GM23338 (cell line): ENCODE measurements around the gene BNIP2. TPM values are rescaled to one million over a fixed set of nuclear protein-coding genes. Genes with fewer than 3 reads are reported as not detected.

Experiments
- ATAC-seq: fragments of 200-7000 bp; cut with Tn5 transposase; 3 replicates; pipeline ENCODE4 v1.9.1; 2020
- DNase-seq: peaks from one replicate; pipeline ENCODE4 v3.0.0-alpha.2; 2015; ENCODE audit warnings: low spot score
- H2AFZ ChIP-seq: fragments of 200-600 bp; sonication (generic); 2 replicates; pipeline ENCODE4 v1.8.0; 2016; ENCODE audit warnings: antibody characterized with exemption, mild to moderate bottlenecking, moderate library complexity
- H3F3A ChIP-seq: fragments of 200-600 bp; sonication (generic); replicated peaks from 2 replicates; pipeline ENCODE4 v1.8.0; 2017; ENCODE audit warnings: antibody characterized with exemption, mixed run types, low read depth
- H3K27ac ChIP-seq: fragments of 200-600 bp; sonication (generic); 2 replicates; pipeline ENCODE4 v1.6.1; 2016; ENCODE audit warnings: low read depth
- H3K27me3 ChIP-seq: fragments of 200-600 bp; sonication (generic); 2 replicates; pipeline ENCODE4 v1.8.0; 2016; ENCODE audit warnings: mild to moderate bottlenecking, mixed run types, moderate library complexity; ENCODE audit not compliant: insufficient read depth
- H3K36me3 ChIP-seq: fragments of 200-600 bp; sonication (generic); 2 replicates; pipeline ENCODE4 v1.8.0; 2016; ENCODE audit warnings: mild to moderate bottlenecking; ENCODE audit not compliant: insufficient read depth
- H3K4me1 ChIP-seq: fragments of 200-600 bp; sonication (generic); 2 replicates; pipeline ENCODE4 v1.8.0; 2016; ENCODE audit warnings: mild to moderate bottlenecking, moderate library complexity; ENCODE audit not compliant: insufficient read depth
- H3K4me2 ChIP-seq: fragments of 200-600 bp; sonication (generic); 2 replicates; pipeline ENCODE4 v1.7.1; 2017; ENCODE audit warnings: mixed run types
- H3K4me3 ChIP-seq: fragments of 200-600 bp; sonication (generic); 2 replicates; pipeline ENCODE4 v1.6.1; 2016; ENCODE audit warnings: mixed run types
- H3K79me2 ChIP-seq: fragments of 200-600 bp; sonication (generic); replicated peaks from 2 replicates; pipeline ENCODE4 v1.8.0; 2017; ENCODE audit warnings: mild to moderate bottlenecking; ENCODE audit not compliant: insufficient read depth
- H3K9me2 ChIP-seq: fragments of 200-600 bp; sonication (generic); 2 replicates; pipeline ENCODE4 v1.8.0; 2017; ENCODE audit not compliant: insufficient read depth
- H4K20me1 ChIP-seq: fragments of 200-600 bp; sonication (generic); replicated peaks from 2 replicates; pipeline ENCODE4 v1.8.0; 2017; ENCODE audit warnings: mild to moderate bottlenecking; ENCODE audit not compliant: insufficient read depth
- H3K27ac Mint-ChIP-seq: 2 replicates; pipeline ENCODE4 v1.8.0; 2020; ENCODE audit warnings: inconsistent platforms, mild to moderate bottlenecking, moderate library complexity, mixed read lengths
- H3K27me3 Mint-ChIP-seq: 3 replicates; pipeline ENCODE4 v1.8.0; 2022; ENCODE audit warnings: low read depth, mild to moderate bottlenecking, moderate library complexity, mixed read lengths, inconsistent platforms; ENCODE audit not compliant: insufficient read depth, poor library complexity
- H3K36me3 Mint-ChIP-seq: 3 replicates; pipeline ENCODE4 v1.8.0; 2021; ENCODE audit warnings: low read depth, mild to moderate bottlenecking, inconsistent platforms, moderate library complexity, mixed read lengths
- H3K4me1 Mint-ChIP-seq: 3 replicates; pipeline ENCODE4 v1.8.0; 2020; ENCODE audit warnings: mild to moderate bottlenecking, inconsistent platforms, mixed read lengths
- H3K4me3 Mint-ChIP-seq: 3 replicates; pipeline ENCODE4 v1.8.0; 2021; ENCODE audit warnings: moderate library complexity, mild to moderate bottlenecking, inconsistent platforms, mixed read lengths
- H3K9me3 Mint-ChIP-seq: 3 replicates; pipeline ENCODE4 v1.8.0; 2020; ENCODE audit warnings: moderate library complexity, mild to moderate bottlenecking, inconsistent platforms, mixed read lengths
- CREB1 ChIP-seq: fragments of 250-450 bp; sonication (Bioruptor Pico); IDR thresholded peaks from 2 replicates; pipeline ENCODE4 v1.5.0; 2020; ENCODE audit warnings: low read depth, mild to moderate bottlenecking, moderate library complexity
- EZH2 ChIP-seq: fragments of 200-600 bp; sonication (generic); IDR thresholded peaks from one replicate; pipeline ENCODE4 v1.8.0; 2017; ENCODE audit warnings: antibody characterized with exemption, mild to moderate bottlenecking, low read depth; ENCODE audit not compliant: unreplicated experiment
- EZH2phosphoT487 ChIP-seq: fragments of 200-600 bp; sonication (generic); IDR thresholded peaks from one replicate; pipeline ENCODE4 v1.8.1; 2018; ENCODE audit warnings: antibody characterized with exemption; ENCODE audit not compliant: unreplicated experiment
- JUNB ChIP-seq: IDR thresholded peaks from one replicate; pipeline ENCODE4 v1.6.1; 2016; ENCODE audit warnings: antibody characterized with exemption; ENCODE audit not compliant: unreplicated experiment
- NANOG ChIP-seq: IDR thresholded peaks from 2 replicates; pipeline ENCODE4 v1.6.1; 2016; ENCODE audit warnings: antibody characterized with exemption, borderline replicate concordance
- POLR2AphosphoS5 ChIP-seq: IDR thresholded peaks from 2 replicates; pipeline ENCODE4 v1.6.1; 2016; ENCODE audit warnings: antibody characterized with exemption, low read depth
- STAT1 ChIP-seq: IDR thresholded peaks from one replicate; pipeline ENCODE4 v1.6.1; 2016; ENCODE audit warnings: antibody characterized with exemption; ENCODE audit not compliant: unreplicated experiment
- ZNF114 ChIP-seq: fragments of 250-450 bp; sonication (Bioruptor Pico); IDR thresholded peaks from 2 replicates; pipeline ENCODE4 v1.5.0; 2020; ENCODE audit warnings: mild to moderate bottlenecking, moderate library complexity
- ZNF331 ChIP-seq: fragments of 250-450 bp; sonication (Bioruptor Pico); IDR thresholded peaks from 2 replicates; pipeline ENCODE4 v1.5.0; 2020; ENCODE audit warnings: low read depth, mild to moderate bottlenecking, moderate library complexity
- polyA plus RNA-seq: library from polyadenylated mRNA; unstranded; fragments of >200 nt; fragmentation: Nextera tagmentation; extraction: Ambion mirVana; gene quantifications from 2 replicates; pipeline ENCODE4 v1.2.1, GENCODE V29; 2016
- total RNA-seq: library from RNA; depleted of rRNA; stranded (reverse); fragments of >200 nt; shearing (Covaris generic); gene quantifications from 2 replicates; pipeline ENCODE4 v1.2.3, GENCODE V29; 2014
- TF ChIP-seq, protein P1 (sequence below): IDR thresholded peaks from one replicate; pipeline ENCODE4 v1.6.1; 2018; ENCODE audit warnings: antibody characterized with exemption; ENCODE audit not compliant: unreplicated experiment
- TF ChIP-seq, protein P2 (sequence below): fragments of 250-450 bp; sonication (Bioruptor Pico); IDR thresholded peaks from 2 replicates; pipeline ENCODE4 v1.5.0; 2020; ENCODE audit warnings: mild to moderate bottlenecking, moderate library complexity

The BNIP2 gene
- total and polyA plus RNA-seq, 2 experiments from 2014 or later: 43.7 to 83.7 TPM

DNA sequence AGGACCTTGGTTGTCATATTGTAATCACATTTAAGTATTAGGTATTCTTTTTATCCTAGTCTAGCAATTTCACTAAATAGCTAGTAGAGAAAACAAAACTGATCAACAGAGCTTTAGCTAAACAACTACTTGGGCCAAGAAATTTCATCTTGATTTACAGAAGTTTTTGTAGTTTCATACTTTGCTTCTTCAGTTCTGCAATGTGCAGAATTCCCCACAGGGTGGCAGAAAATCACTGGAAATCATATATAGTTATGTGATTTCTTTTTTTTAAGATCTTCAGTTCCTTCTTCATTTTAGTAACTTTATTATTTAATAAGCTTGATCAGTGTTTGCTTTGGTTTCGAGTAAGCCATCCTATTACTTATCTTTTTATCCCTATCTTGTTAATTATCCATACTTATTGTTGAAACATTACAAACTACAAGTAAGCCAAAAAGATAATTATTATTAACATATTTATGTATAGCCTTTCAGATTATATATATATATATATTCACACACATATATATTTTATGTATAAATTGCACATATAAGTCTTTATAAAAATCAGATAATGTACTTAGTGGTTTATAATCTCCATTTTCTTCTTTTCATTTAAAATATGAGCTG, 2.2 kb upstream of the BNIP2 start (continued):
- TF ChIP-seq, protein P1, sequence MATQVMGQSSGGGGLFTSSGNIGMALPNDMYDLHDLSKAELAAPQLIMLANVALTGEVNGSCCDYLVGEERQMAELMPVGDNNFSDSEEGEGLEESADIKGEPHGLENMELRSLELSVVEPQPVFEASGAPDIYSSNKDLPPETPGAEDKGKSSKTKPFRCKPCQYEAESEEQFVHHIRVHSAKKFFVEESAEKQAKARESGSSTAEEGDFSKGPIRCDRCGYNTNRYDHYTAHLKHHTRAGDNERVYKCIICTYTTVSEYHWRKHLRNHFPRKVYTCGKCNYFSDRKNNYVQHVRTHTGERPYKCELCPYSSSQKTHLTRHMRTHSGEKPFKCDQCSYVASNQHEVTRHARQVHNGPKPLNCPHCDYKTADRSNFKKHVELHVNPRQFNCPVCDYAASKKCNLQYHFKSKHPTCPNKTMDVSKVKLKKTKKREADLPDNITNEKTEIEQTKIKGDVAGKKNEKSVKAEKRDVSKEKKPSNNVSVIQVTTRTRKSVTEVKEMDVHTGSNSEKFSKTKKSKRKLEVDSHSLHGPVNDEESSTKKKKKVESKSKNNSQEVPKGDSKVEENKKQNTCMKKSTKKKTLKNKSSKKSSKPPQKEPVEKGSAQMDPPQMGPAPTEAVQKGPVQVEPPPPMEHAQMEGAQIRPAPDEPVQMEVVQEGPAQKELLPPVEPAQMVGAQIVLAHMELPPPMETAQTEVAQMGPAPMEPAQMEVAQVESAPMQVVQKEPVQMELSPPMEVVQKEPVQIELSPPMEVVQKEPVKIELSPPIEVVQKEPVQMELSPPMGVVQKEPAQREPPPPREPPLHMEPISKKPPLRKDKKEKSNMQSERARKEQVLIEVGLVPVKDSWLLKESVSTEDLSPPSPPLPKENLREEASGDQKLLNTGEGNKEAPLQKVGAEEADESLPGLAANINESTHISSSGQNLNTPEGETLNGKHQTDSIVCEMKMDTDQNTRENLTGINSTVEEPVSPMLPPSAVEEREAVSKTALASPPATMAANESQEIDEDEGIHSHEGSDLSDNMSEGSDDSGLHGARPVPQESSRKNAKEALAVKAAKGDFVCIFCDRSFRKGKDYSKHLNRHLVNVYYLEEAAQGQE: no peak

DNA sequence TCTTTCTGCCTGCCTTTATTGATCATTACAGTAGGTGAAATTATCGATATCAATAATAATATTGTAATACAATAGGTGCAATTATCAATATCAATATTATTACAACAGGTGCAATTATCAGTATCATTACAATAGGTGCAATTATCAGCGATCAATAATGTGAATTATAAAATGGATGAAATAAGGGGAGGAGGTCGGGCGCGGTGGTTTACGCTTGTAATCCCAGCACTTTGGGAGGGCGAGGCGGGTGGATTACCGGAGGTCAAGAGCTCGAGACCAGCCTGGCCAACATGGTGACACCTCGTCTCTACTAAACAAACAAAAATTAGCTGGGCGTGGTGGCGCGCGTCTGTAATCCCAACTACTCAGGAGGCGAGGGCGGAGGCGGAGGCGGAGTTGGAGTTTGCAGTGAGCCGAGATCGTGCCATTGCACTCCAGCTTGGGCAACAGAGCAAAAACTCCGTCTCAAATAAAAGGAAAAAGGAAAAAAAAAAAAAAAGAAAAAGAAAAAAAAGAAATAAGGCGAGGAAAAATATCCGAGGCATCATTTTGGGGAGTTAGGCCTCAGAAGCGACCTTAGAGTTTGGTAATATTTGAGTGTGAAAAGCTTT, 611 bp upstream of the BNIP2 start:
- Mint-ChIP-seq H3K27me3 (peaks cover 9% of the 10 kb centered on the region), H3K27ac (peak overlapping the region; percentile 98), H3K9me3 (no peaks in the 10 kb centered on the region), H3K4me3 (peak overlapping the region; percentile 97), H3K36me3 (peaks cover 6% of the 10 kb centered on the region), H3K4me1 (peaks cover 15% of the 10 kb centered on the region)
- DNase-seq (peak; percentile 78), ATAC-seq (peak; percentile 65)
- Histone ChIP-seq H3K79me2 (peaks cover 42% of the 10 kb centered on the region), H3K27me3 (peaks cover 12% of the 10 kb centered on the region), H3K4me1 (no peaks in the 10 kb centered on the region; the same call in 1 of the 2 replicates), H3K36me3 (no peaks in the 10 kb centered on the region), H3K9me2 (no peaks in the 10 kb centered on the region), H3K4me3 (peak overlapping the region; percentile 66), H3K27ac (peak overlapping the region; percentile 63; the same call in 1 of the 2 replicates), H2AFZ (peak overlapping the region; percentile 28), H3F3A (no peaks in the 10 kb centered on the region), H4K20me1 (peaks cover 15% of the 10 kb centered on the region), H3K4me2 (peak overlapping the region; percentile 75)
- TF ChIP-seq EZH2 (no peak), POLR2AphosphoS5 (no peak), STAT1 (no peak), CREB1 (CRISPR knock-in tag) (no peak), EZH2phosphoT487 (no peak), NANOG (no peak), JUNB (no peak), ZNF114 (CRISPR knock-in tag) (no peak), ZNF331 (CRISPR knock-in tag) (no peak)
- TF ChIP-seq, protein P2, sequence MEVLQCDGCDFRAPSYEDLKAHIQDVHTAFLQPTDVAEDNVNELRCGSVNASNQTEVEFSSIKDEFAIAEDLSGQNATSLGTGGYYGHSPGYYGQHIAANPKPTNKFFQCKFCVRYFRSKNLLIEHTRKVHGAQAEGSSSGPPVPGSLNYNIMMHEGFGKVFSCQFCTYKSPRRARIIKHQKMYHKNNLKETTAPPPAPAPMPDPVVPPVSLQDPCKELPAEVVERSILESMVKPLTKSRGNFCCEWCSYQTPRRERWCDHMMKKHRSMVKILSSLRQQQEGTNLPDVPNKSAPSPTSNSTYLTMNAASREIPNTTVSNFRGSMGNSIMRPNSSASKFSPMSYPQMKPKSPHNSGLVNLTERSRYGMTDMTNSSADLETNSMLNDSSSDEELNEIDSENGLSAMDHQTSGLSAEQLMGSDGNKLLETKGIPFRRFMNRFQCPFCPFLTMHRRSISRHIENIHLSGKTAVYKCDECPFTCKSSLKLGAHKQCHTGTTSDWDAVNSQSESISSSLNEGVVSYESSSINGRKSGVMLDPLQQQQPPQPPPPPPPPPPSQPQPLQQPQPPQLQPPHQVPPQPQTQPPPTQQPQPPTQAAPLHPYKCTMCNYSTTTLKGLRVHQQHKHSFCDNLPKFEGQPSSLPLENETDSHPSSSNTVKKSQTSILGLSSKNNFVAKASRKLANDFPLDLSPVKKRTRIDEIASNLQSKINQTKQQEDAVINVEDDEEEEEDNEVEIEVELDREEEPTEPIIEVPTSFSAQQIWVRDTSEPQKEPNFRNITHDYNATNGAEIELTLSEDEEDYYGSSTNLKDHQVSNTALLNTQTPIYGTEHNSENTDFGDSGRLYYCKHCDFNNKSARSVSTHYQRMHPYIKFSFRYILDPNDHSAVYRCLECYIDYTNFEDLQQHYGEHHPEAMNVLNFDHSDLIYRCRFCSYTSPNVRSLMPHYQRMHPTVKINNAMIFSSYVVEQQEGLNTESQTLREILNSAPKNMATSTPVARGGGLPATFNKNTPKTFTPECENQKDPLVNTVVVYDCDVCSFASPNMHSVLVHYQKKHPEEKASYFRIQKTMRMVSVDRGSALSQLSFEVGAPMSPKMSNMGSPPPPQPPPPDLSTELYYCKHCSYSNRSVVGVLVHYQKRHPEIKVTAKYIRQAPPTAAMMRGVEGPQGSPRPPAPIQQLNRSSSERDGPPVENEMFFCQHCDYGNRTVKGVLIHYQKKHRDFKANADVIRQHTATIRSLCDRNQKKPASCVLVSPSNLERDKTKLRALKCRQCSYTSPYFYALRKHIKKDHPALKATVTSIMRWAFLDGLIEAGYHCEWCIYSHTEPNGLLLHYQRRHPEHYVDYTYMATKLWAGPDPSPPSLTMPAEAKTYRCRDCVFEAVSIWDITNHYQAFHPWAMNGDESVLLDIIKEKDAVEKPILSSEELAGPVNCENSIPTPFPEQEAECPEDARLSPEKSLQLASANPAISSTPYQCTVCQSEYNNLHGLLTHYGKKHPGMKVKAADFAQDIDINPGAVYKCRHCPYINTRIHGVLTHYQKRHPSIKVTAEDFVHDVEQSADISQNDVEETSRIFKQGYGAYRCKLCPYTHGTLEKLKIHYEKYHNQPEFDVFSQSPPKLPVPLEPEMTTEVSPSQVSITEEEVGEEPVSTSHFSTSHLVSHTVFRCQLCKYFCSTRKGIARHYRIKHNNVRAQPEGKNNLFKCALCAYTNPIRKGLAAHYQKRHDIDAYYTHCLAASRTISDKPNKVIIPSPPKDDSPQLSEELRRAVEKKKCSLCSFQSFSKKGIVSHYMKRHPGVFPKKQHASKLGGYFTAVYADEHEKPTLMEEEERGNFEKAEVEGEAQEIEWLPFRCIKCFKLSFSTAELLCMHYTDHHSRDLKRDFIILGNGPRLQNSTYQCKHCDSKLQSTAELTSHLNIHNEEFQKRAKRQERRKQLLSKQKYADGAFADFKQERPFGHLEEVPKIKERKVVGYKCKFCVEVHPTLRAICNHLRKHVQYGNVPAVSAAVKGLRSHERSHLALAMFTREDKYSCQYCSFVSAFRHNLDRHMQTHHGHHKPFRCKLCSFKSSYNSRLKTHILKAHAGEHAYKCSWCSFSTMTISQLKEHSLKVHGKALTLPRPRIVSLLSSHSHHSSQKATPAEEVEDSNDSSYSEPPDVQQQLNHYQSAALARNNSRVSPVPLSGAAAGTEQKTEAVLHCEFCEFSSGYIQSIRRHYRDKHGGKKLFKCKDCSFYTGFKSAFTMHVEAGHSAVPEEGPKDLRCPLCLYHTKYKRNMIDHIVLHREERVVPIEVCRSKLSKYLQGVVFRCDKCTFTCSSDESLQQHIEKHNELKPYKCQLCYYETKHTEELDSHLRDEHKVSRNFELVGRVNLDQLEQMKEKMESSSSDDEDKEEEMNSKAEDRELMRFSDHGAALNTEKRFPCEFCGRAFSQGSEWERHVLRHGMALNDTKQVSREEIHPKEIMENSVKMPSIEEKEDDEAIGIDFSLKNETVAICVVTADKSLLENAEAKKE (CRISPR knock-in tag): no peak
- TF ChIP-seq, protein P1: no peak
